Stimulated activated CD4-positive, alpha-beta T cell treated with anti-CD3 and anti-CD28 coated beads, Interleukin-15, amount 100 ng/mL, for 48 hours (primary cell): ENCODE data around the gene RAB37.

Source experiments
- DNase-seq, 2 donors: peaks; one replicate each; pipeline ENCODE4 v3.0.0-alpha.2; 2020; ENCODE audit warnings: low read depth in 2 of 2

Gene RAB37

GRCh38 chr17:74744714-74745547 is 7.9 kb downstream of the RAB37 start:
- peak; percentile 65 to 77 for DNase-seq

- DNase-seq, result no peak
Observed at GRCh38 chr17:74745548-74746177, 8.6 kb downstream of the RAB37 start.

- no peak for DNase-seq
Observed at GRCh38 chr17:74746376-74746775, 9.3 kb downstream of the RAB37 start.

GRCh38 chr17:74746922-74747321 is 9.9 kb downstream of the RAB37 start:
- no peak for DNase-seq

- DNase-seq, result no peak
Observed at GRCh38 chr17:74748279-74748528, 11.1 kb downstream of the RAB37 start.

- peak; percentile 84 to 94 for DNase-seq
Observed at GRCh38 chr17:74748529-74749278, 11.6 kb downstream of the RAB37 start, which contains the start of gene NHERF1. NHERF1 (plus strand) TSS chr17:74748628; CDS start chr17:74748847, 219 bp downstream.

- no peak for DNase-seq
Observed at GRCh38 chr17:74749279-74750038, 12.4 kb downstream of the RAB37 start.

GRCh38 chr17:74750039-74750326 is 12.9 kb downstream of the RAB37 start:
- no peak for DNase-seq

- no peak for DNase-seq
Observed at GRCh38 chr17:74750327-74751069, 13.4 kb downstream of the RAB37 start.

GRCh38 chr17:74752415-74752814 is 15.4 kb downstream of the RAB37 start:
- DNase-seq, result no peak

GRCh38 chr17:74752822-74753401 is 15.9 kb downstream of the RAB37 start:
- no peak for DNase-seq

- DNase-seq, result no peak
Observed at GRCh38 chr17:74754832-74755231, 17.8 kb downstream of the RAB37 start.

- no peak for DNase-seq
Observed at GRCh38 chr17:74755533-74755932, 18.5 kb downstream of the RAB37 start.

- no peak for DNase-seq
Observed at GRCh38 chr17:74756891-74757290, 19.8 kb downstream of the RAB37 start.

- DNase-seq, result no peak
Observed at GRCh38 chr17:74757502-74757901, 20.4 kb downstream of the RAB37 start.

- no peak for DNase-seq
Observed at GRCh38 chr17:74757931-74758847, 21.1 kb downstream of the RAB37 start.

GRCh38 chr17:74758848-74759168 is 21.8 kb downstream of the RAB37 start:
- DNase-seq, result no peak

- DNase-seq, result no peak
Observed at GRCh38 chr17:74759243-74759801, 22.3 kb downstream of the RAB37 start.

- no peak for DNase-seq
Observed at GRCh38 chr17:74759941-74760340, 22.9 kb downstream of the RAB37 start.
